Smooth muscle cell (in vitro differentiated cells): ENCODE measurements around the gene AGFG1. TPM values are rescaled to one million over a fixed set of nuclear protein-coding genes. Genes with fewer than 3 reads are reported as not detected.

Experiments used
- DNase-seq: peaks from one replicate; lab custom pipeline; 2025; ENCODE audit not compliant: unreplicated experiment; lab: John Stamatoyannopoulos, UW
- H2AFZ ChIP-seq: fragments of 200-600 bp; sonication (generic); 2 replicates; pipeline ENCODE4 v1.6.0; 2016; ENCODE audit warnings: antibody characterized with exemption, low read depth, mild to moderate bottlenecking
- H3F3A ChIP-seq: fragments of 200-600 bp; sonication (generic); 2 replicates; pipeline ENCODE4 v1.6.0; 2017; ENCODE audit warnings: antibody characterized with exemption, low read depth
- H3K27ac ChIP-seq: fragments of 200-600 bp; sonication (generic); 2 replicates; pipeline ENCODE4 v1.5.1; 2016; ENCODE audit warnings: low read depth, mild to moderate bottlenecking
- H3K27me3 ChIP-seq: fragments of 200-600 bp; sonication (generic); 2 replicates; pipeline ENCODE4 v1.6.1; 2016; ENCODE audit warnings: low read depth, mild to moderate bottlenecking
- H3K36me3 ChIP-seq: fragments of 200-600 bp; sonication (generic); 2 replicates; pipeline ENCODE4 v1.5.1; 2016; ENCODE audit warnings: low read depth
- H3K4me1 ChIP-seq: fragments of 200-600 bp; sonication (generic); 2 replicates; pipeline ENCODE4 v1.5.1; 2016; ENCODE audit warnings: low read depth
- H3K4me2 ChIP-seq: fragments of 200-600 bp; sonication (generic); 2 replicates; pipeline ENCODE4 v1.6.0; 2016; ENCODE audit warnings: mild to moderate bottlenecking
- H3K4me3 ChIP-seq: fragments of 200-600 bp; sonication (generic); 2 replicates; pipeline ENCODE4 v1.5.1; 2016; ENCODE audit warnings: mild to moderate bottlenecking
- H3K79me2 ChIP-seq: fragments of 200-600 bp; sonication (generic); 2 replicates; pipeline ENCODE4 v1.6.0; 2016; ENCODE audit warnings: low read depth, mild to moderate bottlenecking
- H3K9ac ChIP-seq: fragments of 200-600 bp; sonication (generic); 2 replicates; pipeline ENCODE4 v1.6.0; 2016; ENCODE audit warnings: low read depth
- H3K9me3 ChIP-seq: fragments of 200-600 bp; sonication (generic); replicated peaks from 2 replicates; pipeline ENCODE4 v1.5.1; 2016; ENCODE audit warnings: low read depth
- H4K20me1 ChIP-seq: fragments of 200-600 bp; sonication (generic); 2 replicates; pipeline ENCODE4 v1.6.0; 2016; ENCODE audit warnings: low read depth
- WGBS: methylation state at CpG from one replicate; pipeline ENCODE4 v1.1.7; 2016; ENCODE audit warnings: low lambda C conversion rate; 5-methylcytosine and 5-hydroxymethylcytosine counted together
- polyA plus RNA-seq: library from polyadenylated mRNA; unstranded; fragments of >200 nt; fragmentation: Nextera tagmentation; extraction: Ambion mirVana; gene quantifications from 2 replicates; pipeline ENCODE4 v1.2.1, GENCODE V29; 2016
- total RNA-seq: library from RNA; depleted of rRNA; stranded (reverse); fragments of >200 nt; gene quantifications from 2 replicates; pipeline ENCODE4 v1.2.3, GENCODE V29; 2014
- TF ChIP-seq, protein P1 (sequence below): fragments of 200-600 bp; sonication (generic); IDR thresholded peaks from 2 replicates; pipeline ENCODE4 v1.5.1; 2017; ENCODE audit warnings: borderline replicate concordance, mild to moderate bottlenecking, antibody characterized with exemption; ENCODE audit not compliant: insufficient read depth, poor library complexity, severe bottlenecking

Gene AGFG1
- total and polyA plus RNA-seq, 2 experiments from 2014 or later, result 60.5 to 127 TPM

DNA sequence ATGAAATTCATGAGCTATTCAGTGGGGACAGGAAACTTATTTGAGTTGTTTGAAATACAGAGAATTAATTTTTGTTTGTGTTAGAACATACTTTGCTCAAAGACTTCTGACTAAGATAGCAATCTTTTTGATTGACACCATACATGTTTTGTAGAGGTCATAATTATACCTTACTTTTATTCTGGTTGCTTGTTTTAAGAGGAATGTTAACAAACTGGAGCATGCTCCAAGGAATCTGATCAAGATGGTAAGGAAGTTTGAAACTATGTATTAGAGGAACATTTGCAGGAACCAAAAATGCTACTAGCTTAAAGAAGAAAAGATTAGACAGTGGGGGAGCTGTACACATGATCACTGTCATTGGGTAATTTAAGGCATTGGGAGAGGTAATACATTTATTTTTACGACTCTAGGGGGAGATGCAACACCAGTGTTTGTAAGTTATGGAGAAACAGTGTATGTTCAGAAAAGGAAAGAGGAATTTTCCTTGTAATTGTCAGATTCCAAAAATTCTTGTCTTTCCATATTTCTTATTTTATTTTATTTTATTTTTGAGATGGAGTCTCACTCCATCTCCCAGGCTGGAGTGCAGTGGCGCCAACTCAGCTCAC is 8.0 kb downstream of the AGFG1 start:
- 88% methylated on average over 2 of the region's 2 CpGs for WGBS
- Histone ChIP-seq H3K9me3 (no peaks in the 10 kb centered on the region), H3K27ac (peak overlapping the region; percentile 61), H3K27me3 (no peaks in the 10 kb centered on the region), H4K20me1 (peaks cover 99% of the 10 kb centered on the region), H3K9ac (no peak overlapping the region), H3F3A (no peaks in the 10 kb centered on the region), H3K4me2 (peak overlapping the region; percentile 43), H3K4me1 (no peaks in the 10 kb centered on the region), H3K36me3 (no peaks in the 10 kb centered on the region), H2AFZ (no peak overlapping the region), H3K4me3 (no peak overlapping the region), H3K79me2 (peaks cover 100% of the 10 kb centered on the region)
- TF ChIP-seq, protein P1, sequence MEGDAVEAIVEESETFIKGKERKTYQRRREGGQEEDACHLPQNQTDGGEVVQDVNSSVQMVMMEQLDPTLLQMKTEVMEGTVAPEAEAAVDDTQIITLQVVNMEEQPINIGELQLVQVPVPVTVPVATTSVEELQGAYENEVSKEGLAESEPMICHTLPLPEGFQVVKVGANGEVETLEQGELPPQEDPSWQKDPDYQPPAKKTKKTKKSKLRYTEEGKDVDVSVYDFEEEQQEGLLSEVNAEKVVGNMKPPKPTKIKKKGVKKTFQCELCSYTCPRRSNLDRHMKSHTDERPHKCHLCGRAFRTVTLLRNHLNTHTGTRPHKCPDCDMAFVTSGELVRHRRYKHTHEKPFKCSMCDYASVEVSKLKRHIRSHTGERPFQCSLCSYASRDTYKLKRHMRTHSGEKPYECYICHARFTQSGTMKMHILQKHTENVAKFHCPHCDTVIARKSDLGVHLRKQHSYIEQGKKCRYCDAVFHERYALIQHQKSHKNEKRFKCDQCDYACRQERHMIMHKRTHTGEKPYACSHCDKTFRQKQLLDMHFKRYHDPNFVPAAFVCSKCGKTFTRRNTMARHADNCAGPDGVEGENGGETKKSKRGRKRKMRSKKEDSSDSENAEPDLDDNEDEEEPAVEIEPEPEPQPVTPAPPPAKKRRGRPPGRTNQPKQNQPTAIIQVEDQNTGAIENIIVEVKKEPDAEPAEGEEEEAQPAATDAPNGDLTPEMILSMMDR, result peak; percentile 19
- DNase-seq, result no peak

- no peaks in the 10 kb centered on the region for H3K27me3 ChIP-seq
- no peaks in the 10 kb centered on the region for H3K9me3 ChIP-seq
- H3K4me3 ChIP-seq, result no peak overlapping the region
- H3K9ac ChIP-seq, result no peak overlapping the region
- peak overlapping the region; percentile 61 for H3K27ac ChIP-seq
- no peak for DNase-seq
- no peak overlapping the region for H2AFZ ChIP-seq
- H3K4me2 ChIP-seq, result peak overlapping the region; percentile 43
- TF ChIP-seq, protein P1, result no peak
- H3F3A ChIP-seq, result no peaks in the 10 kb centered on the region
- H3K4me1 ChIP-seq, result no peaks in the 10 kb centered on the region
- peaks cover 100% of the 10 kb centered on the region for H3K79me2 ChIP-seq
- peaks cover 98% of the 10 kb centered on the region for H4K20me1 ChIP-seq
- H3K36me3 ChIP-seq, result no peaks in the 10 kb centered on the region
- 80% methylated on average over 2 of the region's 2 CpGs for WGBS
Observed at GRCh38 chr2:227480528-227480927, 8.6 kb downstream of the AGFG1 start.

- peak overlapping the region; percentile 31 for H3K4me2 ChIP-seq
- H4K20me1 ChIP-seq, result peaks cover 98% of the 10 kb centered on the region
- H3K4me3 ChIP-seq, result no peak overlapping the region
- TF ChIP-seq, protein P1, result no peak
- peak overlapping the region; percentile 44 for H3K27ac ChIP-seq
- WGBS, result 100% methylated on average over 1 of the region's 1 CpG
- H3K4me1 ChIP-seq, result no peaks in the 10 kb centered on the region
- H3K9me3 ChIP-seq, result no peaks in the 10 kb centered on the region
- peaks cover 5% of the 10 kb centered on the region for H3F3A ChIP-seq
- H3K36me3 ChIP-seq, result no peaks in the 10 kb centered on the region
- H3K27me3 ChIP-seq, result no peaks in the 10 kb centered on the region
- DNase-seq, result no peak
- peaks cover 100% of the 10 kb centered on the region for H3K79me2 ChIP-seq
- H2AFZ ChIP-seq, result no peak overlapping the region
- H3K9ac ChIP-seq, result no peak overlapping the region
Observed at GRCh38 chr2:227482638-227483340, 10.8 kb downstream of the AGFG1 start.

DNA sequence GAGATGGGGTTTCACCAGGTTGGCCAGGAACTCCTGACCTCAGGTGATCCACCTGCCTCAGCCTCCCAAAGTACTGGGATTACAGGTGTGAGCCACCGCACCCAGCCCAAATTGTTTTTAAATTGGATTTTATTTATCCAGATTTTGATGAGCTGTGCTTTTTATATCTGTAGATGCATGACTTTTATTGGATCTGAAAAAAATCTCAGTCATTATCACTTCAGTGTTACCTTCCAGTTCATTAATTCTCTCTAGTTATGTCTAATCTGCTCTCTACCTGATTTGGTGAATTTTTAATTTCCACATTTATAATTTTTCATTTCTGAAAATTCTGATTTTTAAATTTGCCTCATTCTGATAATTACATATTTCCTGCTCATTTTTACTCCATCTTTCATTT is 13.5 kb downstream of the AGFG1 start:
- Histone ChIP-seq H3K36me3 (no peaks in the 10 kb centered on the region), H3K9ac (no peak overlapping the region), H3K4me2 (no peak overlapping the region), H3K9me3 (no peaks in the 10 kb centered on the region), H4K20me1 (peaks cover 98% of the 10 kb centered on the region), H3K27me3 (no peaks in the 10 kb centered on the region), H3K4me1 (no peaks in the 10 kb centered on the region), H3K4me3 (no peak overlapping the region), H3F3A (peaks cover 5% of the 10 kb centered on the region), H3K27ac (no peak overlapping the region), H2AFZ (no peak overlapping the region), H3K79me2 (peaks cover 100% of the 10 kb centered on the region)
- 95% methylated on average over 1 of the region's 1 CpG for WGBS
- no peak for DNase-seq
- TF ChIP-seq, protein P1, result no peak
